HG02938 (cell line): ENCODE results near the gene KRT17.
"Not testable (repeated sequence)": the region's sequence is repeated elsewhere in the genome, so short reads cannot be mapped to it uniquely, and the experiment has no call there.

Source experiments
- ATAC-seq: cut with Tn5 transposase; IDR thresholded peaks from one replicate; pipeline ENCODE4 v1.9.1; 2021; ENCODE audit warnings: mild to moderate bottlenecking, moderate library complexity; ENCODE audit not compliant: unreplicated experiment

The KRT17 gene

DNA sequence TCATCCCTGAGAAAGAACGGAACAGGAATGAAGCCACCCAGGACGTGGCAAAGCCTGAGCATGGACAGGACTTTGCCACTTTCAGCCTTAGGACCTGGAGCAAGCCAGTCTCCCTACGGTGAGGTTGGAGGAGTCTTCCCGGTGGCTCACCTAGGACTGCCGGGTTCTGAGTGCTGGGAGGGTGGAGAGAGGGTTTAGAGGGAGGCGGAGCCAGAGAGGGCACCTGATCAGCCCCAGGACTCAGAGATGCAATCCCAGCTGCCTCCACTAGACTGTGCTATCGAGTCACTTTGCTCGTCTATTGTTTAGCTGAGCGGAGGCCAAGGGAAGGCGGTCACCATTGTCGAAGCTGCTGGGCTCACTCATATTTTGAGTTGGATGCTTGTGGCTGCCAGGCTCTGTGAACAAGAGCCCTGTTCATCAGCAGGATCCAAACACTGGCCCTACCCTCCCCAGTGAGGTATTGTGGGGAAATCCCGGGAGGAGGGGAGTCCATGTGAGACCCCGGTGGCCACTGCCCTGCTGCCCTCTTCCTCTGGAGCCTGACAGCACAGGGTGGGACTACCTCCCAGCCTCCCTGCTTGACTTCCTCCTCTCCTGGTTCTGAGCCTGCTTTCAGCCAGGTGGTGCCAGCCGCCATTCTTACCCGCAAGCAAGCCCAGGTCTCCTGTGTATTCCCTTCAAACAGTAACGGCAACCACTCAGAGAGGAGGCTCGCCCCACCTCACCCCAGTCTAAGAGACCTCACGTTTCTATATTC, 44.7 kb downstream of the KRT17 start:
- no peak for ATAC-seq

DNA sequence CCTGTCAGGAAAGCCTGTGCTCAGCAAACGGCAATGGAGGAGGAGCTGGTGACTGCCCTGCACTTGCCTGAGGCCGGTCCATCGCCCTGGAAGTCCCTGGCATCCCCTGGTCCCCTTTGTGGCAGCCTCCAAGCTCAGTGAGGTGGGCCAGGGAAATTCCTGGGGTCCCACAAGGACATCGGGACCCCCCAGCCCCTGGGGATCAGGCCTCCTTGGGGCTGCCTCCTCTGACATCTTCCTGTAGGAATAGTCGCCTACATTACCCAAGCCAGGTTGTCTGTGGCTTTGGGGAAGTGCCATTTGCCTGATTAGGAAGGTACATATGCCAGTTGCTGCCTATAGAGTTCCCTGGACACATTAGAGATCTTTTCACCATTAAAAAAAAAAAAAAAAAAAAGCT, 45.4 kb downstream of the KRT17 start:
- no peak for ATAC-seq

DNA sequence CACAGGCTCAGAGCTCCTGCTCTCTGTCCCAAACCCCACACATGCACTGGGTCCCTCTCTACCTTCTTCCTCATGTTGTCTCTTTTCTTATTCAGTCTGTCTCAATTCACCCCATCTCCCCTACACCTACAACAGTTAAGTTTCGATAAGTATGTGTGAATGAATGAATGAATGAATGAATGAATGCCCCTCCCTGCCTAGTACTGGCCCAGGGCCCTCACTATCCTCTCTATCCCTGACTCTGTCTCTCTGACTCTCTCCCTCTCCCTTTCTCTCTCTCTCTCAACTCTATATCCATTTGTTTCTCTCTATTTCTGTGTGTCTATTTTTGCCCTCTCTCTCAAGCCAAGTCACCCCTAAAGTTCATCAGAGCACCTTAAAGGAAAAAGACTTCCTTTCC, 45.8 kb downstream of the KRT17 start:
- ATAC-seq, result no peak

DNA sequence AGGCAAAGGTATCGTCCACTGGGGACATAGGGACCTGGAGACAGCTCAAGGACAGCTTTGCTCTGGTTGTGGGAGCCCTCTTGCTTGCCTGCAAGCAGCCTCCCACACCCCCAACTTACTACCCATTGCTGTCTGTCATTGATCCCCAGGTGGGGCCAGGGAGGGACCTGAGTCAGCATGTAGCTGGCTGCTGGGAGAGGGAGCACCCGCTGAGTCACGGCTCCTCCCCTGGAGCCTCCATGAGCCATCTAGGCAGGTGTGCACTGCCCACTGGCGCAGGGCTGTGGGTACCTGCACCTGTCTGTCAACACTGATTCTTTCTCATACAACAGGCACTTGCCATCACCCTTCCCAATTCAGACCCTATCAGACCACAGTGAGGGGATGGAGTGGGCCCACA, 47.6 kb downstream of the KRT17 start:
- not testable (repeated sequence) for ATAC-seq

DNA sequence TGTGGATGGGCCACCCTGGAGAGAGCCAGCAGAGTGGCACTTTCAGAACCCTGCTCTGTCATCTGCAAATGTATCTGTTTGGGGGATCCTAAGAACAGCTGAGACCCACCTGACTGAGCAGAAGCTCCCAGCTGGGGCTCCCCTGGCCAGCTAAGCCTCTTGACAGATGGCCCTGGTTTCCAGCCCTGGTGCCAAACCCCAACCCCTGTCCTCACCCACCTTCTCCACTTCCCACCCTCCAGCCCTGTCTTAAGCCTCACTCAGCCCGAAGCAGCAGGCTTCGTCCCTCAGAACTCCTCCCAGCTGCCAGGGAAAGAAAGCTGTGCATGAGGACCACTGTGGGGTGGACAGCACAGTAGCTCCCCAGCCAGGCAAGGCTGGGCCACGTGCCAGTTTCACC, 49.0 kb downstream of the KRT17 start:
- ATAC-seq, result no peak

DNA sequence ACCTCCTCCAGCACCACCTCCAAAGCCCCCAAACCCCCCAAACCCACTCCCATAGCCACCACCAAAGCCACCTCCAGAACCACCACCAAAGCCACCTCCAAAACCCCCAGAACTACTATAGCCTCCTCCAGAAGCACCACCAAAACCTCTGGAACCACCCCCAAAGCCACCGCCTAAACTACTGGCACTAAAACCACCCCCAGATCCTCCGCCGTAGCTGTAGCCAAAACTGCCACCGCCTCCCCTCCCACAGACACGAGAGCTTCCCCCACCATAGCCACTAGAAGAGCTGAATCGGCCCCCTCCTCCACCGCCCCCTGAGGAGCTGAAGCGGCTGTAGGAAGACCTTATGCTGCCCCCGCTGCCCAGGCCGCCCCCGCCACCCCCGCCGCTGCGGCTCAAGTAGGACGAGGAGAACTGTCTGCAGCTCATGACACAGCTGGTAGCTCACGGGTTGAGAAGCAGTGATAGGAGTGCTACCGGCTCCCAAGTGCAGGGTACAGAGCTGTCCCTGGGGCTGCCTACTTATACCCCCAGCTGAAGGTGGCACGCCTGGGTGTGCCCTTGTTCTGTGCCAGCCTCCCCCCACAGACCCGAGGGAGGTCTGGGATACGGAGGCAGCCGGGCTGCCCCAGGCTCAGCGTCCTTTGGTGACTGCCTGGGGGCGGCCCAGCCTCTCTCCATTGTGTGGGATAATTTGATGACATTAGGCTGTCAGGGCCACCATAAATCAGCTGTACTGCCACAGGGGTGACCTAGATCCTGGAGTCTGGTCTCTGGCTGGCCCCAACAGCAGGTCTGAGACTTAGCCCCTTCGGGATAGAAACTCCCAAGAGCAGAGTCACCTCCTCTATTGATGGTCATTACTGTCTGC, 52.6 kb downstream of the KRT17 start, which contains the start of gene KRT9:
TSS of gene KRT9 (minus strand) at position 499 of the 874 bp plus-strand sequence. CDS start at position 432, 67 bp downstream.
- ATAC-seq, result no peak
